HEK293 (cell line): ENCODE measurements around the gene F11.

Source experiments
- HOXA7 ChIP-seq: sonication (generic); formaldehyde crosslinking; IDR thresholded peaks from 2 replicates; pipeline ENCODE4 v1.8.1; 2022; ENCODE audit warnings: missing genetic modification reagents, borderline replicate concordance
- MEIS1 ChIP-seq: sonication (generic); formaldehyde crosslinking; IDR thresholded peaks from 2 replicates; pipeline ENCODE4 v1.8.1; 2022; ENCODE audit warnings: missing genetic modification reagents, mild to moderate bottlenecking, borderline replicate concordance
- PRDM10 ChIP-seq: fragments of 450-650 bp; formaldehyde crosslinking; IDR thresholded peaks from 2 replicates; pipeline ENCODE4 v1.5.1; 2016; ENCODE audit warnings: missing biosample characterization, missing genetic modification characterization
- TCF7L2 ChIP-seq: IDR thresholded peaks from 2 replicates; pipeline ENCODE4 v1.6.1; 2011; ENCODE audit warnings: low read depth, mild to moderate bottlenecking, inconsistent platforms, low read length, moderate library complexity, borderline replicate concordance
- ZNF133 ChIP-seq: fragments of 450-650 bp; formaldehyde crosslinking; IDR thresholded peaks from 2 replicates; pipeline ENCODE4 v1.5.1; 2016; ENCODE audit warnings: missing biosample characterization, missing genetic modification characterization
- ZNF19 ChIP-seq: fragments of 450-650 bp; formaldehyde crosslinking; IDR thresholded peaks from 2 replicates; pipeline ENCODE4; 2016; ENCODE audit warnings: missing biosample characterization, missing genetic modification characterization, low read depth
- TF ChIP-seq, protein P1 (sequence below): fragments of 450-650 bp; formaldehyde crosslinking; IDR thresholded peaks from 2 replicates; pipeline ENCODE4 v1.5.1; 2016; ENCODE audit warnings: missing biosample characterization, missing genetic modification characterization
- TF ChIP-seq, protein P2 (sequence below): fragments of 450-650 bp; formaldehyde crosslinking; IDR thresholded peaks from 2 replicates; pipeline ENCODE4 v1.5.1; 2016; ENCODE audit warnings: missing biosample characterization, missing genetic modification characterization

DNA sequence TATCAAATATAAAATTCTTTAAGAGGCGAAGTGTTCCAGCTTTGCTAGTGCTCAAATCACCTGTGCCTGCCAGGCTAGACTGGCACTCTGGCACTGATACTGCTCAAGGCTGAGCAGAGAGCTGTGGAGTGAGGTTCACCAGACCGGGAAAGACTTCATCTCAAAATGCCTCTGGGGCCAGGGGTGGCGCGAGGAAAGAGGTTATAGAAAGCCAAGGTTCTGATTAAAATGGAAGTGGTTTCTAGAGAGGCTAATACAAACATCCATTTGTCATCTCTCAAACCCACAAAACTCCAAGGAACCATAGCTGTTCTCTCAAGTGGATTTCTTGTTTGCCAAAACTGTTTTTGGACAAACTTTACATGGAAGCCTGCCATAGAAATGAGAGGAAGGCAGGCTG lies 41.5 kb downstream of the F11 start:
- TF ChIP-seq, protein P1, sequence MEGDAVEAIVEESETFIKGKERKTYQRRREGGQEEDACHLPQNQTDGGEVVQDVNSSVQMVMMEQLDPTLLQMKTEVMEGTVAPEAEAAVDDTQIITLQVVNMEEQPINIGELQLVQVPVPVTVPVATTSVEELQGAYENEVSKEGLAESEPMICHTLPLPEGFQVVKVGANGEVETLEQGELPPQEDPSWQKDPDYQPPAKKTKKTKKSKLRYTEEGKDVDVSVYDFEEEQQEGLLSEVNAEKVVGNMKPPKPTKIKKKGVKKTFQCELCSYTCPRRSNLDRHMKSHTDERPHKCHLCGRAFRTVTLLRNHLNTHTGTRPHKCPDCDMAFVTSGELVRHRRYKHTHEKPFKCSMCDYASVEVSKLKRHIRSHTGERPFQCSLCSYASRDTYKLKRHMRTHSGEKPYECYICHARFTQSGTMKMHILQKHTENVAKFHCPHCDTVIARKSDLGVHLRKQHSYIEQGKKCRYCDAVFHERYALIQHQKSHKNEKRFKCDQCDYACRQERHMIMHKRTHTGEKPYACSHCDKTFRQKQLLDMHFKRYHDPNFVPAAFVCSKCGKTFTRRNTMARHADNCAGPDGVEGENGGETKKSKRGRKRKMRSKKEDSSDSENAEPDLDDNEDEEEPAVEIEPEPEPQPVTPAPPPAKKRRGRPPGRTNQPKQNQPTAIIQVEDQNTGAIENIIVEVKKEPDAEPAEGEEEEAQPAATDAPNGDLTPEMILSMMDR, result no peak
- TF ChIP-seq HOXA7 (CRISPR knock-in tag), result no peak
- no peak for TF ChIP-seq PRDM10 (tag by site-specific recombination)
- TF ChIP-seq TCF7L2, result no peak
- TF ChIP-seq MEIS1 (CRISPR knock-in tag), result no peak
- no peak for TF ChIP-seq ZNF133 (tag by site-specific recombination)
- TF ChIP-seq ZNF19 (tag by site-specific recombination), result no peak
- TF ChIP-seq, protein P2, sequence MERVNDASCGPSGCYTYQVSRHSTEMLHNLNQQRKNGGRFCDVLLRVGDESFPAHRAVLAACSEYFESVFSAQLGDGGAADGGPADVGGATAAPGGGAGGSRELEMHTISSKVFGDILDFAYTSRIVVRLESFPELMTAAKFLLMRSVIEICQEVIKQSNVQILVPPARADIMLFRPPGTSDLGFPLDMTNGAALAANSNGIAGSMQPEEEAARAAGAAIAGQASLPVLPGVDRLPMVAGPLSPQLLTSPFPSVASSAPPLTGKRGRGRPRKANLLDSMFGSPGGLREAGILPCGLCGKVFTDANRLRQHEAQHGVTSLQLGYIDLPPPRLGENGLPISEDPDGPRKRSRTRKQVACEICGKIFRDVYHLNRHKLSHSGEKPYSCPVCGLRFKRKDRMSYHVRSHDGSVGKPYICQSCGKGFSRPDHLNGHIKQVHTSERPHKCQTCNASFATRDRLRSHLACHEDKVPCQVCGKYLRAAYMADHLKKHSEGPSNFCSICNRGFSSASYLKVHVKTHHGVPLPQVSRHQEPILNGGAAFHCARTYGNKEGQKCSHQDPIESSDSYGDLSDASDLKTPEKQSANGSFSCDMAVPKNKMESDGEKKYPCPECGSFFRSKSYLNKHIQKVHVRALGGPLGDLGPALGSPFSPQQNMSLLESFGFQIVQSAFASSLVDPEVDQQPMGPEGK (tag by site-specific recombination), result no peak
